Right renal cortex interstitium (tissue), 3 donors: ENCODE results near the gene GPC6. TPM values are rescaled to one million over a fixed set of nuclear protein-coding genes. Genes with fewer than 3 reads are reported as not detected.
A peak's percentile ranks its signal among the peaks of the same experiment; 100 is the strongest.

Experiments
- DNase-seq, 3 donors: peaks; one replicate each; pipeline ENCODE4 v3.0.0-alpha.2; 2013; ENCODE audit warnings: low read depth in 3 of 3, low spot score in 2 of 3
- polyA plus RNA-seq, 3 donors: library from polyadenylated mRNA; unstranded; fragments of 120-200 nt; gene quantifications; one replicate each; pipeline ENCODE4 v1.2.1, GENCODE V29; 2013; ENCODE audit not compliant: insufficient read length in 3 of 3

Gene GPC6
- polyA plus RNA-seq, 3 donors: 56.7 to 71.0 (median 65.8) TPM

- DNase-seq: no peak
Observed at GRCh38 chr13:94412870-94413597, 1186.4 kb downstream of the GPC6 start.

GRCh38 chr13:94413598-94413944, 1187.0 kb downstream of the GPC6 start:
- no peak for DNase-seq

- DNase-seq: no peak
Observed at GRCh38 chr13:94414141-94414540, 1187.5 kb downstream of the GPC6 start.

GRCh38 chr13:94414708-94415107, 1188.1 kb downstream of the GPC6 start:
- DNase-seq: no peak

- no peak for DNase-seq
Observed at GRCh38 chr13:94415500-94416237, 1189.1 kb downstream of the GPC6 start.

GRCh38 chr13:94416454-94417080, 1190.0 kb downstream of the GPC6 start:
- no peak for DNase-seq

- no peak for DNase-seq
Observed at GRCh38 chr13:94417294-94417693, 1190.7 kb downstream of the GPC6 start.

- no peak for DNase-seq
Observed at GRCh38 chr13:94419304-94419924, 1192.8 kb downstream of the GPC6 start.

- DNase-seq: no peak
Observed at GRCh38 chr13:94419925-94420305, 1193.3 kb downstream of the GPC6 start.

GRCh38 chr13:94427313-94427953, 1200.8 kb downstream of the GPC6 start:
- no peak for DNase-seq

- no peak for DNase-seq
Observed at GRCh38 chr13:94431574-94431973, 1205.0 kb downstream of the GPC6 start.

GRCh38 chr13:94431987-94432386, 1205.4 kb downstream of the GPC6 start:
- DNase-seq: no peak

GRCh38 chr13:94433055-94433961, 1206.7 kb downstream of the GPC6 start:
- no peak for DNase-seq

GRCh38 chr13:94435604-94436226, 1209.1 kb downstream of the GPC6 start:
- peak; percentile 8 to 52 (median 25) for DNase-seq

- DNase-seq: no peak
Observed at GRCh38 chr13:94444826-94445225, 1218.2 kb downstream of the GPC6 start.

- DNase-seq: no peak
Observed at GRCh38 chr13:94454334-94454733, 1227.7 kb downstream of the GPC6 start.

GRCh38 chr13:94454906-94455305, 1228.3 kb downstream of the GPC6 start:
- DNase-seq: no peak

- no peak for DNase-seq
Observed at GRCh38 chr13:94455414-94455813, 1228.8 kb downstream of the GPC6 start.
